ENCODE measurements around the gene TTLL11.

TTLL11 gene

GRCh38 chr9:121773286-121773953 lies 319.7 kb downstream of the TTLL11 start:
- DNase-seq (ENCODE audit: low spot score): no peak

DNA sequence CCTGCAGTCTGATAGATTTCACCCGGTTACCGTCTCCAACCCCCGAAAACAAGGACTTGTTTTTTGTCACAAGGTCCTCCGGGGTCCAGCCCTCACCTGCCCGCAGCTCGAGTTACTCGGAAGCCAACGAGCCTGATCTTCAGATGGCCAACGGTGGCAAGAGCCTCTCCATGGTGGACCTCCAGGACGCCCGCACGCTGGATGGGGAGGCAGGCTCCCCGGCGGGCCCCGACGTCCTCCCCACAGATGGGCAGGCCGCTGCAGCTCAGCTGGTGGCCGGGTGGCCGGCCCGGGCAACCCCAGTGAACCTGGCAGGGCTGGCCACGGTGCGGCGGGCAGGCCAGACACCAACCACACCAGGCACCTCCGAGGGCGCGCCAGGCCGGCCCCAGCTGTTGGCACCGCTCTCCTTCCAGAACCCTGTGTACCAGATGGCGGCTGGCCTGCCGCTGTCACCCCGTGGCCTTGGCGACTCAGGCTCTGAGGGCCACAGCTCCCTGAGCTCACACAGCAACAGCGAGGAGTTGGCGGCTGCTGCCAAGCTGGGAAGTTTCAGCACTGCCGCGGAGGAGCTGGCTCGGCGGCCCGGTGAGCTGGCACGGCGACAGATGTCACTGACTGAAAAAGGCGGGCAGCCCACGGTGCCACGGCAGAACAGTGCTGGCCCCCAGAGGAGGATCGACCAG lies 320.4 kb downstream of the TTLL11 start:
- no peak for DNase-seq (ENCODE audit: low spot score)
